HCEC 1CT (cell line): ENCODE results near the gene FHOD1.

ENCODE experiments used
- DNase-seq: peaks from one replicate; pipeline ENCODE4 v3.0.0-alpha.2; 2017

Gene FHOD1

GRCh38 chr16:67206838-67207248, 40.4 kb downstream of the FHOD1 start:
- no peak for DNase-seq

GRCh38 chr16:67206129-67206837, 41.0 kb downstream of the FHOD1 start:
- no peak for DNase-seq

- no peak for DNase-seq
Observed at GRCh38 chr16:67204076-67204475, 43.2 kb downstream of the FHOD1 start.

- DNase-seq, result no peak
Observed at GRCh38 chr16:67202956-67203493, 44.3 kb downstream of the FHOD1 start.

- no peak for DNase-seq
Observed at GRCh38 chr16:67202426-67202825, 44.9 kb downstream of the FHOD1 start.

GRCh38 chr16:67201411-67202345, 45.6 kb downstream of the FHOD1 start:
- DNase-seq, result no peak

GRCh38 chr16:67200491-67200890, 46.8 kb downstream of the FHOD1 start:
- DNase-seq, result no peak

GRCh38 chr16:67199808-67200198, 47.5 kb downstream of the FHOD1 start:
- no peak for DNase-seq

- no peak for DNase-seq
Observed at GRCh38 chr16:67199011-67199807, 48.1 kb downstream of the FHOD1 start, which contains the start of gene ELMO3. ELMO3 (plus strand) TSS chr16:67199131; CDS start chr16:67199327, 196 bp downstream.

- DNase-seq, result no peak
Observed at GRCh38 chr16:67198238-67198734, 49.0 kb downstream of the FHOD1 start.

- DNase-seq, result no peak
Observed at GRCh38 chr16:67197704-67198103, 49.6 kb downstream of the FHOD1 start.

GRCh38 chr16:67196881-67197280, 50.4 kb downstream of the FHOD1 start:
- no peak for DNase-seq

GRCh38 chr16:67195676-67196075, 51.6 kb downstream of the FHOD1 start:
- no peak for DNase-seq

GRCh38 chr16:67194260-67194659, 53.0 kb downstream of the FHOD1 start:
- no peak for DNase-seq

GRCh38 chr16:67193536-67193935, 53.7 kb downstream of the FHOD1 start:
- DNase-seq, result no peak

- DNase-seq, result no peak
Observed at GRCh38 chr16:67192781-67193361, 54.4 kb downstream of the FHOD1 start.

- peak; percentile 92 for DNase-seq
Observed at GRCh38 chr16:67191995-67192681, 55.1 kb downstream of the FHOD1 start, which contains the start of gene E2F4. E2F4 (plus strand) TSS chr16:67192155; CDS start chr16:67192228, 73 bp downstream.

GRCh38 chr16:67191411-67191994, 55.8 kb downstream of the FHOD1 start:
- DNase-seq, result no peak

- DNase-seq, result peak; percentile 54
Observed at GRCh38 chr16:67190448-67191399, 56.6 kb downstream of the FHOD1 start.

GRCh38 chr16:67190041-67190440, 57.2 kb downstream of the FHOD1 start, which contains the start of gene EXOC3L1:
EXOC3L1 (minus strand) TSS chr16:67190136; CDS start chr16:67189676, 460 bp downstream.
- no peak for DNase-seq
